Measurements from ENCODE around the gene NUP210L.

- TF ChIP-seq CTCF (IDR thresholded peaks at IDR 0.05) (no peak), EZH2phosphoT487 (IDR thresholded peaks at IDR 0.05) (no peak)
Observed at GRCh38 chr1:153990468-153991150, 164.3 kb downstream of the NUP210L start, which contains the start of gene RPS27.
